Breast epithelium (tissue), 3 donors: ENCODE data around the gene TMEM250.

Experiments
- POLR2AphosphoS5 ChIP-seq, 3 donors: sonication (generic); formaldehyde crosslinking; IDR thresholded peaks; one replicate each; pipeline ENCODE4 v1.6.1; 2017; ENCODE audit warnings: antibody characterized with exemption in 3 of 3
- TF ChIP-seq, protein P1 (sequence below), 3 donors: fragments of 450-650 bp; IDR thresholded peaks; one replicate each; pipeline ENCODE4 v1.5.1; 2016 to 2017; ENCODE audit warnings: antibody characterized with exemption in 3 of 3, mild to moderate bottlenecking in 3 of 3, moderate library complexity in 3 of 3

GRCh38 chr9:136149853-136150252, 31.2 kb upstream of the TMEM250 start:
- TF ChIP-seq, protein P1, sequence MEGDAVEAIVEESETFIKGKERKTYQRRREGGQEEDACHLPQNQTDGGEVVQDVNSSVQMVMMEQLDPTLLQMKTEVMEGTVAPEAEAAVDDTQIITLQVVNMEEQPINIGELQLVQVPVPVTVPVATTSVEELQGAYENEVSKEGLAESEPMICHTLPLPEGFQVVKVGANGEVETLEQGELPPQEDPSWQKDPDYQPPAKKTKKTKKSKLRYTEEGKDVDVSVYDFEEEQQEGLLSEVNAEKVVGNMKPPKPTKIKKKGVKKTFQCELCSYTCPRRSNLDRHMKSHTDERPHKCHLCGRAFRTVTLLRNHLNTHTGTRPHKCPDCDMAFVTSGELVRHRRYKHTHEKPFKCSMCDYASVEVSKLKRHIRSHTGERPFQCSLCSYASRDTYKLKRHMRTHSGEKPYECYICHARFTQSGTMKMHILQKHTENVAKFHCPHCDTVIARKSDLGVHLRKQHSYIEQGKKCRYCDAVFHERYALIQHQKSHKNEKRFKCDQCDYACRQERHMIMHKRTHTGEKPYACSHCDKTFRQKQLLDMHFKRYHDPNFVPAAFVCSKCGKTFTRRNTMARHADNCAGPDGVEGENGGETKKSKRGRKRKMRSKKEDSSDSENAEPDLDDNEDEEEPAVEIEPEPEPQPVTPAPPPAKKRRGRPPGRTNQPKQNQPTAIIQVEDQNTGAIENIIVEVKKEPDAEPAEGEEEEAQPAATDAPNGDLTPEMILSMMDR (IDR thresholded peaks at IDR 0.05): no peak
- TF ChIP-seq POLR2AphosphoS5 (IDR thresholded peaks at IDR 0.05): no peak
